ENCODE measurements around the gene UNC13A. TPM values are rescaled to one million over a fixed set of nuclear protein-coding genes. Genes with fewer than 3 reads are reported as not detected.
A peak's percentile ranks its signal among the peaks of the same experiment; 100 is the strongest.

Gene UNC13A
- total RNA-seq, 1 donor from 2014 or later, result 1.3 TPM

DNA sequence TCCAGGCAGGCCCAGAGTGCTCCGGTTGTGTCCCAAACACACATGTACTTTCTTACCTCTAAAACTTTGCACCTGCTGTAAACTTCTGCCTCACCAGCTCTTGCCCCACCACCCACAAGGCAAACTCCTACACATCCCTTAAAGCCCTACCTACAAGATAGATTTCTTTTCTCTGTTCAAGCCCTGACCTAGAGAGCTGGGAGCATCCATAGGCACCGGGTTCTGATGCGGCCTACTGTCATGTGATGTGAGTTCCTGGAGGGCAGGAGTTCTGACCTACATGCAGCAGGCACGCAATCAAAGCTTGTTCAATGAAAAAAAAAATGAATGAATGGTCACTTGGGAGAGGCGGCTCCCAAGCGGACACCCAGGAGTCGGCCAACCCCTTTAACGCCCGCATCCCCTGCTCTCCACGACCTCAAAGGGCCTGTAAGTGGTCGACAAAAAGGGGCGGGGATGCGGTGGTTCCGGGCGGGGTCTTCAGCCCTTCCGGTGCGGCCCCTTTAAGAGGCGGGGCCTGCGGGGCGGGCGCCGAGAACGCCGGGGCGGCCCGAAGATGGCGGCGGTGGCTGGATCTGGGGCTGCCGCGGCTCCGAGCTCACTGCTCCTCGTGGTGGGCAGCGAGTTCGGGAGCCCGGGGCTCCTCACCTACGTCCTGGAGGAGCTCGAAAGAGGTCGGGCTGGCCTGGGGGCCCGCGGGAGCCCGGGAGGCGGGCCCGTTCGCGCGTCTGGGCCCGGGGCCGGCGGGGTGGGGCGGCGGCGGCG is 31.0 kb upstream of the UNC13A start, which contains the start of gene MAP1S:
MAP1S (plus strand) TSS at position 534 of the 765 bp plus-strand sequence; CDS start at position 557, 23 bp downstream.
- Histone ChIP-seq H3K36me3 (no peaks in the 10 kb centered on the region), H3K27me3 (no peaks in the 10 kb centered on the region), H3K9ac (peak within 1 kb of the TSS; percentile 81), H3K4me3 (peak within 1 kb of the TSS; percentile 100), H3F3A (ENCODE audit: low read depth) (peaks cover 15% of the 10 kb centered on the region), H2AFZ (replicated peaks) (peak within 1 kb of the TSS; percentile 23), H3K4me1 (peaks cover 16% of the 10 kb centered on the region), H3K4me2 (peak within 1 kb of the TSS; percentile 99), H3K79me2 (ENCODE audit: low read depth) (peaks cover 46% of the 10 kb centered on the region), H3K27ac (peak within 1 kb of the TSS; percentile 76), H4K20me1 (ENCODE audit: low read depth) (peaks cover 30% of the 10 kb centered on the region), H3K9me3 (ENCODE audit: low read depth) (no peaks in the 10 kb centered on the region)
- no peak for TF ChIP-seq EZH2 (IDR thresholded peaks at IDR 0.05)
- peak; percentile 96 for DNase-seq (ENCODE audit: low spot score)
- no peaks in the 10 kb centered on the region for H3K9me3 Mint-ChIP-seq
- peaks cover 6% of the 10 kb centered on the region for H3K36me3 Mint-ChIP-seq
- H3K27me3 Mint-ChIP-seq (ENCODE audit: insufficient read depth, low read depth), result peaks cover 8% of the 10 kb centered on the region
- H3K4me1 Mint-ChIP-seq, result peaks cover 30% of the 10 kb centered on the region
- H3K27ac Mint-ChIP-seq, result peak within 1 kb of the TSS; percentile 92
- H3K4me3 Mint-ChIP-seq, result peak within 1 kb of the TSS; percentile 96

DNA sequence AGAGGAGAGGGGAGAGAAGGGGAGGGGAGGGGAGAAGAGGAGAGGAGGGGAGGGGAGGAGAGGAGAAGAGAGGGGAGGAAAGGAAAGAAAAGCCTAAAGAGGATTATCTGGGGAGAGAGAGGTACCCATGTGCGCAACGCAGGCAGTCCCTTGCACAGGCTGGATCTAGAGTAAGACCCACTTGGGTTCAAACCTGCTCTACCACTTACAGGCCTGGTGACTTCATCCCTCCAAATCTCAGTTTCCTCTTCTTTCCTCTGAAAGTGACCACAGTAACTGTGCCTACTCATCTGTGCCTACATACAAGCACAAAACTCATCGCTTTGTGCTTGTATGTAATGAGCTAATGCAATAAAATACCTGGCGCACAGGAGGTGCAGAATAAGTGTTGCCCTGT is 30.4 kb upstream of the UNC13A start:
- Histone ChIP-seq H3K36me3 (no peaks in the 10 kb centered on the region), H3K4me2 (peak overlapping the region; percentile 99), H2AFZ (replicated peaks) (no peak overlapping the region), H3K27ac (peak overlapping the region; percentile 76), H3K27me3 (no peaks in the 10 kb centered on the region), H3K79me2 (ENCODE audit: low read depth) (peaks cover 40% of the 10 kb centered on the region), H3K9ac (no peak overlapping the region), H3K4me3 (peak overlapping the region; percentile 100), H3K9me3 (ENCODE audit: low read depth) (no peaks in the 10 kb centered on the region), H4K20me1 (ENCODE audit: low read depth) (peaks cover 29% of the 10 kb centered on the region), H3K4me1 (peaks cover 16% of the 10 kb centered on the region), H3F3A (ENCODE audit: low read depth) (peaks cover 15% of the 10 kb centered on the region)
- Mint-ChIP-seq H3K9me3 (no peaks in the 10 kb centered on the region), H3K4me1 (peaks cover 30% of the 10 kb centered on the region), H3K36me3 (peaks cover 3% of the 10 kb centered on the region), H3K27me3 (ENCODE audit: insufficient read depth, low read depth) (peaks cover 8% of the 10 kb centered on the region), H3K27ac (peak overlapping the region; percentile 92), H3K4me3 (peak overlapping the region; percentile 96)
- TF ChIP-seq EZH2 (IDR thresholded peaks at IDR 0.05) (no peak), EZH2phosphoT487 (IDR thresholded peaks at IDR 0.05) (no peak)
- TF ChIP-seq, protein P1, sequence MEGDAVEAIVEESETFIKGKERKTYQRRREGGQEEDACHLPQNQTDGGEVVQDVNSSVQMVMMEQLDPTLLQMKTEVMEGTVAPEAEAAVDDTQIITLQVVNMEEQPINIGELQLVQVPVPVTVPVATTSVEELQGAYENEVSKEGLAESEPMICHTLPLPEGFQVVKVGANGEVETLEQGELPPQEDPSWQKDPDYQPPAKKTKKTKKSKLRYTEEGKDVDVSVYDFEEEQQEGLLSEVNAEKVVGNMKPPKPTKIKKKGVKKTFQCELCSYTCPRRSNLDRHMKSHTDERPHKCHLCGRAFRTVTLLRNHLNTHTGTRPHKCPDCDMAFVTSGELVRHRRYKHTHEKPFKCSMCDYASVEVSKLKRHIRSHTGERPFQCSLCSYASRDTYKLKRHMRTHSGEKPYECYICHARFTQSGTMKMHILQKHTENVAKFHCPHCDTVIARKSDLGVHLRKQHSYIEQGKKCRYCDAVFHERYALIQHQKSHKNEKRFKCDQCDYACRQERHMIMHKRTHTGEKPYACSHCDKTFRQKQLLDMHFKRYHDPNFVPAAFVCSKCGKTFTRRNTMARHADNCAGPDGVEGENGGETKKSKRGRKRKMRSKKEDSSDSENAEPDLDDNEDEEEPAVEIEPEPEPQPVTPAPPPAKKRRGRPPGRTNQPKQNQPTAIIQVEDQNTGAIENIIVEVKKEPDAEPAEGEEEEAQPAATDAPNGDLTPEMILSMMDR (IDR thresholded peaks at IDR 0.05), result no peak
- peak; percentile 62 for DNase-seq (ENCODE audit: low spot score)

DNA sequence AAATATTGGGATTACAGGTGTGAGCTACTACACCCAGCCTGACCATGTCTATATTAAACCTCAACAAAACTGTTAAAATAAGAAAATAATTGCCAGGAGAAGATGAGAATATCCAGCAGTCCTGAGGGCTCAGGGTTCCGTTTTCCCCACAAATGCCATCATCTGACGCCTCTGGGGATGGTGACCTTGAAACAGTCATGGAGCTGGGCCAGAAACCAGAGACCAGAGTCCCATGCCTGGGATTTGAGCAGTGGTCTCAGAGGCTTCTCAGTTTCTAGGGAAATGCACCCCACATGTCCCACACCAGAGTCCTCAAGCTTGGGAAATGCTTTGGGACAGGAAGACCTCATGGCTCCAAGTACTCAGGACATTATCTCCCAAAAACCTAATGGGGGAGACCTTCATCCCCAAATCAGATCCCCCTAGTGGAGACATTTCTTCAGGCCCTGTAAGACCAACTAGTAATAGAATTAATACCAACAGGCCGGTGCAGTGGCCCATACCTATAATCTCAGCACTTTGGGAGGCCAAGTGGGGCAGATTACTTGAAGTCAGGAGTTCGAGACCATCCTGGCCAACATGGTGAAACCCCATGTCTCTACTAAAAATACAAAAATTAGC is 28.3 kb upstream of the UNC13A start:
- Histone ChIP-seq H4K20me1 (ENCODE audit: low read depth) (peaks cover 18% of the 10 kb centered on the region), H3F3A (ENCODE audit: low read depth) (peaks cover 15% of the 10 kb centered on the region), H3K4me3 (no peak overlapping the region), H3K27me3 (no peaks in the 10 kb centered on the region), H3K9me3 (ENCODE audit: low read depth) (no peaks in the 10 kb centered on the region), H3K36me3 (no peaks in the 10 kb centered on the region), H3K4me2 (no peak overlapping the region), H3K9ac (no peak overlapping the region), H3K79me2 (ENCODE audit: low read depth) (peaks cover 19% of the 10 kb centered on the region), H2AFZ (replicated peaks) (no peak overlapping the region), H3K27ac (no peak overlapping the region), H3K4me1 (peaks cover 16% of the 10 kb centered on the region)
- Mint-ChIP-seq H3K27me3 (ENCODE audit: insufficient read depth, low read depth) (peaks cover 7% of the 10 kb centered on the region), H3K27ac (no peak overlapping the region), H3K4me3 (no peak overlapping the region), H3K4me1 (peaks cover 29% of the 10 kb centered on the region), H3K36me3 (peaks cover 3% of the 10 kb centered on the region), H3K9me3 (no peaks in the 10 kb centered on the region)
- DNase-seq (ENCODE audit: low spot score), result no peak
- no peak for TF ChIP-seq EZH2phosphoT487 (IDR thresholded peaks at IDR 0.05)
- no peak for TF ChIP-seq EZH2 (IDR thresholded peaks at IDR 0.05)
- TF ChIP-seq, protein P1 (IDR thresholded peaks at IDR 0.05), result peak; percentile 37
